Measurements from ENCODE around the gene CD164L2.

Gene CD164L2

DNA sequence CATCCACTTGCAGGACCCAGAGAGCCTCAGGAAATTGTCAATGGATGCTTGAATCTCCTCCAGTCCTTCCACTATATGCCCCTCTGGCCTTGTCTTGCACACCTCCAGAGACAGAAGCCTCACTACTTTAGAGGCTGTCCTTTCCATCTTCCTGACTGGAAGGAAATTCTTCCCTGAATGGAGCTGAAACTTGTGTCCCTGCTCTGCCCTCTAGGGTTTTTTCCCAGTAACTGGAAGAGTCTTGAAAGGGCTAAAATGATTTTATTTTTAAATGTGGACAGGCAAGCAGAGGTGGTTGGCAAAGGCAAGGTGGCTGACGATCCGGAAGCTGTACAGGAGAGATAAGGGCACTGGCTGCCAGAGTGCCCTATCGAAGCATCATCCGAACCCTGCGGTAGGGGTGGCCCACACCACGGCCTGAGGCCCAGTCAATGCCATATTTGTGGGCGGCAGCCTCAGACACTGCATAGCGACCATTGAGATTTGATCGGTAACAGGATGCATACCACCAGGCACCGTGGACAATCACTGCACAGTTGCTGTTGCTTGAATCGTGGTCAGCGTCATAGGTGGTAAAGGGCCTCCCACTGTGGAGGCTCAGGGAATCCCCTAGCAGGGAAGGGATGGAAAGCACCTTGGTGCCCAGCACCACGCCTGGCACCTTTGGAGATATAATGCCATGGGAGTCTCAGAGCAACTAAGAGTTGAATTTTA lies 14.1 kb downstream of the CD164L2 start:
- Mint-ChIP-seq H3K36me3 (ENCODE audit: low read depth) (no peaks in the 10 kb centered on the region), H3K27ac (peak overlapping the region in 2 of 3 experiments; percentile 48 to 82), H3K27me3 (ENCODE audit: low read depth) (peaks cover 5% of the 10 kb centered on the region), H3K9me3 (no peaks in the 10 kb centered on the region), H3K4me3 (peak overlapping the region; percentile 70 to 85 (median 82)), H3K4me1 (peaks cover 28% of the 10 kb centered on the region)
- TF ChIP-seq, protein P1, sequence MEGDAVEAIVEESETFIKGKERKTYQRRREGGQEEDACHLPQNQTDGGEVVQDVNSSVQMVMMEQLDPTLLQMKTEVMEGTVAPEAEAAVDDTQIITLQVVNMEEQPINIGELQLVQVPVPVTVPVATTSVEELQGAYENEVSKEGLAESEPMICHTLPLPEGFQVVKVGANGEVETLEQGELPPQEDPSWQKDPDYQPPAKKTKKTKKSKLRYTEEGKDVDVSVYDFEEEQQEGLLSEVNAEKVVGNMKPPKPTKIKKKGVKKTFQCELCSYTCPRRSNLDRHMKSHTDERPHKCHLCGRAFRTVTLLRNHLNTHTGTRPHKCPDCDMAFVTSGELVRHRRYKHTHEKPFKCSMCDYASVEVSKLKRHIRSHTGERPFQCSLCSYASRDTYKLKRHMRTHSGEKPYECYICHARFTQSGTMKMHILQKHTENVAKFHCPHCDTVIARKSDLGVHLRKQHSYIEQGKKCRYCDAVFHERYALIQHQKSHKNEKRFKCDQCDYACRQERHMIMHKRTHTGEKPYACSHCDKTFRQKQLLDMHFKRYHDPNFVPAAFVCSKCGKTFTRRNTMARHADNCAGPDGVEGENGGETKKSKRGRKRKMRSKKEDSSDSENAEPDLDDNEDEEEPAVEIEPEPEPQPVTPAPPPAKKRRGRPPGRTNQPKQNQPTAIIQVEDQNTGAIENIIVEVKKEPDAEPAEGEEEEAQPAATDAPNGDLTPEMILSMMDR (IDR thresholded peaks at IDR 0.05; ENCODE audit: unreplicated experiment in 3 of 3), result peak in 2 of 3 experiments; percentile 24 to 27

DNA sequence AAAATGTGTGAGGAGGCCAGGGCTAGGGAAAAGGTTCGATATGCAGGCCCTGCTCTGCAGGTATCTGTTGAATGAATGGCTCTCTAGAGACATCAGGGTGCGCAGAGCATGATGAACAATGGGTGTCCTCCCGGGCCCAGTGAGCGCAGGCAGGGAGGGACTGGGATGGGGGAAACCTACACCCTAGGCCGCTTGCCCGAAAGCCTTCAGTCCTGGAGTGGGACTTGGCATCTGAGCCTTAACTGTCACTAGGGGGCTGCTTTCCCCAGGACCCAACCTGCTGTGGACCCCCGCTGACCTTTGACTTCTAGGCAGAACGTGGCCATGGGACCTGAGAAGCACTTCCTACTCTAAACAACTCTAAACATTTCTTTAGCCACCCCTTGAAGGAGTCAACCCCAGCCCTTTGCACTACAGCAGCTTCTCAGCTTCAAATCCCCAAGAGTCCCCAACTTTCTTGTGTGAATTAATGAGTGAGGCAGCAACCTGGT lies 15.9 kb downstream of the CD164L2 start:
- Mint-ChIP-seq H3K4me3 (peak overlapping the region; percentile 83 to 86 (median 85)), H3K27me3 (ENCODE audit: low read depth) (peaks cover 4% of the 10 kb centered on the region), H3K4me1 (peaks cover 23% of the 10 kb centered on the region), H3K9me3 (no peaks in the 10 kb centered on the region), H3K27ac (peak overlapping the region; percentile 70 to 85 (median 83)), H3K36me3 (ENCODE audit: low read depth) (no peaks in the 10 kb centered on the region)
- TF ChIP-seq, protein P1 (IDR thresholded peaks at IDR 0.05; ENCODE audit: unreplicated experiment in 3 of 3), result no peak

DNA sequence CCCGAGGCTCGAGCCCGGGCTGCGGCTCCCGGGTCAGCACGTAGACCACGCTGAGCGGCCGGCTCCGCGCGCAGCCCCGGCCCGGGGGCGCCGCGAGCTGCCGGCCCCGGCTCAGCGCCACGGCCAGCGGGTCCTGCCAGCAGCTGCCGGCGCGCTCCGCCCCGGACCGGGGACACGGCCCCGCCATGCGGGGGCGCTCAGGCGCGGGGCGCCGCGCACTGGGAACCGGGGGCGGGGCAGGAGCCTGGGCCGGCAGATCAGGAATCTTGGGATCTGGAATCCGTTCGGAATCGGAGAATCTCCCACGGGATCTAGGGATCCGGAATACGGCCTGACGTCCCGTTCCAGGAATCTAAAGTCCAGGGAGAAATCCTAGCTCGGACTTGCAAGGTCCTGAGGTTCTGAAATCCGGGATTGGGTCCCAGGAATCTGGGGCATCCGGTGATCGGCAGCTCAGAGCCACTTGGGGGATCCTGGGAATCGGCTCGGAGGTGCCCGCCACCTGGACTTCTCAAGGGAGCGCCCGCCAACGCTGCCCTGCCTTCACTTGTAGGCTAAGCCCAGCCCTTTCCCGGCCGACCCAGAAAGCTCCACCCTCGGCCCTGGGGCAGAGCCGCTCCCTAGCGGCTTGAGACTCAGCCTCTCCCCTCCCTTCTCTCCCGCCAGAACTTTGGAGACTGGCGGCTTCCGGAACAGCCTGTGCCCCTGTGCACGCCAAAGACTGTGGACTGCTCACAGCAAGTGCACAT lies 16.5 kb downstream of the CD164L2 start, which contains the start of gene MAP3K6:
Gene MAP3K6 (minus strand): TSS at position 551 of the 749 bp plus-strand sequence. CDS start 364 bp downstream, at position 187.
- no peaks in the 10 kb centered on the region for H3K36me3 Mint-ChIP-seq (ENCODE audit: low read depth)
- H3K4me3 Mint-ChIP-seq, result peak within 1 kb of the TSS; percentile 88 to 93 (median 91)
- peaks cover 23% of the 10 kb centered on the region for H3K4me1 Mint-ChIP-seq
- no peaks in the 10 kb centered on the region for H3K9me3 Mint-ChIP-seq
- peaks cover 4% of the 10 kb centered on the region for H3K27me3 Mint-ChIP-seq (ENCODE audit: low read depth)
- peak within 1 kb of the TSS; percentile 87 to 92 (median 88) for H3K27ac Mint-ChIP-seq
- TF ChIP-seq, protein P1 (IDR thresholded peaks at IDR 0.05; ENCODE audit: unreplicated experiment in 3 of 3), result peak in 2 of 3 experiments; percentile 14 to 22

DNA sequence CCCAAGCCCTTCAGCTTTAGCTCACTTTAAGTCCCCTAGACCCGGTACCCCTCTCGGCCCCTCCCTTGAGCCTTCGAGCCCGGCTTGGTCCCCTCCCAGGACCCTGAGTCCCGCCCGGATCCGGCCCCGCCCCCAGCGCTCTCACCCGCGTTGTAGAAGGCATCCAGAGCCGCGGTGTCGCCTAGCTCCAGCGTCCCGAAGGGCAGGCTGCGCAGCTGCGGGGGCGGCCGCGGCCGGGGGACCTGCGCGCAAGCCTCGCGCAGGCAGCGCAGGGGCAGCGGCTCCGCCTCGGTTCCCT lies 17.1 kb downstream of the CD164L2 start:
- Mint-ChIP-seq H3K27ac (peak overlapping the region; percentile 87 to 92 (median 88)), H3K4me3 (peak overlapping the region; percentile 88 to 93 (median 91)), H3K9me3 (no peaks in the 10 kb centered on the region), H3K36me3 (ENCODE audit: low read depth) (no peaks in the 10 kb centered on the region), H3K27me3 (ENCODE audit: low read depth) (peaks cover 7% of the 10 kb centered on the region), H3K4me1 (peaks cover 23% of the 10 kb centered on the region)
- TF ChIP-seq, protein P1 (IDR thresholded peaks at IDR 0.05; ENCODE audit: unreplicated experiment in 3 of 3), result no peak

DNA sequence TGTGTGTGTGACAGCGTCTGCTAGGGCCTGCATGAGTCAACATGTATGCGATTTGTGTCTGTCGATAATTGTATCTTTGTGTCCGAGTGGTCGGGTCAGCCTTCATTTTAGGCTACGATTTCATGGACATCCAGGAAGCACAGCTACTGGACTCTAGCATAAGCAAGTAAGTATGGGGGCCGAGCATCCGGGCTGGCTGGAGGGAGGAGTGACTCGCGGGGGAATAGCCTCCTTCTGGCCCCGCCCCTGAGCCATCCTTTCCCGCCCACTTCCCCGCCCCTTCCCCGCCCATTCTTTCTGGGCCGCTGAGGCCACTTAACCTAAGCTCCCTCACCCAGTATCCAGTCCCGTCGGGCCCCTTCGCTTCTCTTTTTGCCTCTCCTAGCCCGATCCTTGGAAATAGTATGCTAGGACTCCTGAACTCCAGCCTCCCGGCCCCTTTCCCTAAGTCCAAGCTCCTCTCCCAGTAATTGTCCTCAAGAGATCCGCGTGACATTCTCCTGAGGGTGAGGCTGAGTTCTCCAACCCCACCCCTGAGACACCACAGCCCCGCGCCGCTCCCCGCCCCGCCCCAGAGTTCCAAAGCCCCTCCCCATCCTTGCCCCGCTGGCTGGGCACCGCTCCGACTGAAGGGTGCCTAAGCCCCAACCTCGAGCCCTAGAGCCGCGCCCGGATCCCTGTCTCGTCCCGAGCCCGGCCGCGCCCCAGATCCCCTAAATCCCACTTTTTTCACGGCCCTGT lies 17.6 kb downstream of the CD164L2 start:
- H3K9me3 Mint-ChIP-seq, result no peaks in the 10 kb centered on the region
- H3K27ac Mint-ChIP-seq, result peak overlapping the region; percentile 87 to 92 (median 88)
- TF ChIP-seq, protein P1 (IDR thresholded peaks at IDR 0.05; ENCODE audit: unreplicated experiment in 3 of 3), result no peak
- no peaks in the 10 kb centered on the region for H3K36me3 Mint-ChIP-seq (ENCODE audit: low read depth)
- peak overlapping the region; percentile 88 to 93 (median 91) for H3K4me3 Mint-ChIP-seq
- peaks cover 11% of the 10 kb centered on the region for H3K27me3 Mint-ChIP-seq (ENCODE audit: low read depth)
- H3K4me1 Mint-ChIP-seq, result peaks cover 23% of the 10 kb centered on the region
